GM12801 (cell line): Measurements from ENCODE around the gene BRF1.

Experiments
- CTCF ChIP-seq: IDR thresholded peaks from one replicate; pipeline ENCODE4 v1.5.1; 2011; ENCODE audit warnings: control low read depth; ENCODE audit not compliant: insufficient read length; ENCODE audit errors: extremely low read depth

The BRF1 gene

GRCh38 chr14:105286759-105287144 is 14.0 kb downstream of the BRF1 start:
- no peak for TF ChIP-seq CTCF

GRCh38 chr14:105285174-105285573 is 15.6 kb downstream of the BRF1 start:
- TF ChIP-seq CTCF = no peak

GRCh38 chr14:105283899-105284298 is 16.9 kb downstream of the BRF1 start:
- no peak for TF ChIP-seq CTCF

GRCh38 chr14:105283028-105283427 is 17.8 kb downstream of the BRF1 start:
- no peak for TF ChIP-seq CTCF

GRCh38 chr14:105282098-105282725 is 18.6 kb downstream of the BRF1 start:
- no peak for TF ChIP-seq CTCF

GRCh38 chr14:105281371-105282097 is 19.3 kb downstream of the BRF1 start:
- TF ChIP-seq CTCF = no peak

- no peak for TF ChIP-seq CTCF
Measured at GRCh38 chr14:105280525-105280924, 20.3 kb downstream of the BRF1 start.
